Hematopoietic multipotent progenitor cell treated with erythropoietin and hydrocortisone succinate and interleukin-3 and kit ligand, for 4 days (in vitro differentiated cells): ENCODE data around the gene ARID1B.

Experiments used
- DNase-seq: peaks from one replicate; pipeline ENCODE4 v3.0.0-alpha.2; 2015

The ARID1B gene

DNA sequence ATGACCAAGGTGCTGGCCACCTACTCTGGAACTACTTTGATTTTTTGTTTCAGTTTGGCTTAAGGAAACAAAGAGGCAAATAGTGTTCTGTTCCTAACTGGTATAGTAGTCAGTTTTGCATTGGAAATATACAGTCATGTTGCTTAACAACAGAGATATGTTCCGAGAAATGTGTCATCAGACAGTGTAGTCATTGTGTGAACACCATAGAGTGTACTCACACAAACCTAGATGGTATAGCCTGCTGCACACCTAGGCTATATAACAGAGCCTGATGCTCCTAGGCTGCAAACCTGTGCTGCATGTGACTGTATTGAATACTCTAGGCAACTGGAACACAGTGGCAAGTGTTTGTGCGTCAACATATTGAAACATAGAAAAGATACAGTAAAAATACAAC lies 80.4 kb downstream of the ARID1B start:
- no peak for DNase-seq

DNA sequence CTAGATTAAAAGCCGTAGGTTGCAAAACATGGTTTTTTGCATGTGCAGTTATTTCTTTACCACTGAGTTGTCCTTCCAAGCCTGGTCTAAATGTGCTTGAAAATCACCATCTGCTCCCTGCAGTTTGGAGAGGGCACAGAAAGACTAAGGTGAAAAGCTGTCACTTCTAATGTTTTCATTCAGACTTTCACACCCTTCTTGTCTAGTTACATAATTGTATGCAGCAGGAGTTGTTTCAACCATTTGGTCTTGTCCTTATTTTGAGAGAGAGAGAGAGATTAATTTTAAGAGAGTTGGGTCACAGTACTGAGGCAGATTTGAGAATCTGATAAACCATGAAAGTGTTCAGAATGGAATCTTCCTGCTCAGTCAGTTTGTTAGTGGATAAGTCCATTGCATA lies 82.5 kb downstream of the ARID1B start:
- no peak for DNase-seq

DNA sequence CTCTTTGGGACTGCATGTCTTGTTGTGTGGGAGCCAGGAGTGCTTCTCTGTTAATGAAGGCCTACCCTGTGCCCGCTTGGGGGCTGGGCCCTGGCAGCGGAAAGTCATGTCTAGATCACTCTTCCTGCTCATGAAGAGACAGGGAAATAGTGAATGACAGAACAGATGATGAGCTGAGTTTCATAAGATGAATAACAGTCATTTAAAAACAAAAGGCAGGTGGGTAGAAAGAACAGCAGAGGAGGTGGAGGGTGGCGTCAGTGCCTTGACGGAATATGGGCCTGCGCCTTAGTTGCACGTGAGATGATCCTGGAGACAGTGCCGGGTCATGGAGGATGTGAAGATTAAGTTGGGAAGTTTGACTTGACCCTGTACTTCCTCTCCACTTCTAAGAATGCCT lies 85.5 kb downstream of the ARID1B start:
- DNase-seq, result no peak

DNA sequence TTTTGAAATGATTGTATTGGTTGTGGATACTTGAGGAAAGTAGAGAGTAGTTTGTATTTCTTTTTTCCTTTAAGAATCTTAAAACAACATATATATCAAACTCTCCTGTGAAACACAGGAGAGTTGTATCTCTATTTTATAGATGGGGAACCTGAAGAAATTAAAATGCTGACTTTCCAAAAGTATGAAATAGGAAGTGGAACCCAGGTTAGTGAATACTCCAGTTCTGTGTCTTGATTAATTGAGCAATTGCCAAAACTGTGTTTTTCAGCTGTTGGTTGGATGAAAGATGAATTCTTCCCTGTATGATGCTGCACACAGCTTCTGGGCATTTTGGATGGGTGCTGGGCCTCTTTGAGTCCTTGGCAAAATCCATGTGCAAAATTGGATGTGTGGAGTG lies 86.3 kb downstream of the ARID1B start:
- no peak for DNase-seq

DNA sequence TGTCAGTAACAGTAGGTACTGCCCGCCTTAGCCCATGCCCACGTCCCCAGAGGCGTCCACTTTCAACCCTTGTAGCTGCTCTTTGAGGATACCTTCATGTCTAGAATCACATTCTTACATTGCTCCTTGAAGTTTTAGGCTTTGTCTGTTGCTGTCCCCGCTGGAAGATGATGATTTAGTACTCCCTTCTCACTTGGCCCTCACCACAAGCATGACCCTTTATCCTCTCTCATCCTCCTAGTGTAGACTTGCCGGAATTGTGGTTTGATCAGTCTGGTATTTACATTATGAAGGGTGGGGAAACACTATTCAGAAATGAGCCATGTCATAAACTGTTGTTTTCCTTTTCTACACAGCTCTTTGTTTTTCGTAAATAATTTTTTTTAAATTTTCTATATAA lies 87.4 kb downstream of the ARID1B start:
- DNase-seq, result no peak

DNA sequence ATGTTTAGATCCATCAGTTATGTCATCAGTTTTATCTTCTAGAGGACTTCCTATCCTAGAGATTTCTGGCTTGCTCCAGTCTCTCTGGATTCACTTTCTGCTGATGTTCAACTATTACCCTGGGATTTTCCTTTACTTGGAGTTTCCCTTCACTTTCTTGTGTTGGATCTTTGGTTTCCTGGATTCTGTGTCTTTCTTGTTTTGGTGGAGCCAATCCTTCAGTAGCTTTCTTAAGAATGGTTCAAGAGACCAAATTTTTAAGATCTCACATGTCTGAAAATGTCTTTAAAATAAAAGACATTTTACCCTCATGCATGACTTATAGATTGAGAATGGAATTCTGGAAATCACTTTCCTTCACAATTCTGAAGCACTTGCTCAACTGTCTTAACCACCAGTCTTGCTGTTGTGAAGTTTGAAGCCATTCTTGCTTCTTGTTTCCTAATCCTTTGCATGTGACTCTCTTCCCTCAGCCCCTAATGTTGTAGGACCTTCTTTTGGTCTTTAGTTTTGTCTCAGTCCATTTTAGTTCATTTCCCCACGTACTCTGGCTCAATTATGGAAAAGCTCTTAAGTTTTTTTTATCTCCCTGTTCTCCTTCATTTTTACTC lies 87.9 kb downstream of the ARID1B start:
- no peak for DNase-seq

DNA sequence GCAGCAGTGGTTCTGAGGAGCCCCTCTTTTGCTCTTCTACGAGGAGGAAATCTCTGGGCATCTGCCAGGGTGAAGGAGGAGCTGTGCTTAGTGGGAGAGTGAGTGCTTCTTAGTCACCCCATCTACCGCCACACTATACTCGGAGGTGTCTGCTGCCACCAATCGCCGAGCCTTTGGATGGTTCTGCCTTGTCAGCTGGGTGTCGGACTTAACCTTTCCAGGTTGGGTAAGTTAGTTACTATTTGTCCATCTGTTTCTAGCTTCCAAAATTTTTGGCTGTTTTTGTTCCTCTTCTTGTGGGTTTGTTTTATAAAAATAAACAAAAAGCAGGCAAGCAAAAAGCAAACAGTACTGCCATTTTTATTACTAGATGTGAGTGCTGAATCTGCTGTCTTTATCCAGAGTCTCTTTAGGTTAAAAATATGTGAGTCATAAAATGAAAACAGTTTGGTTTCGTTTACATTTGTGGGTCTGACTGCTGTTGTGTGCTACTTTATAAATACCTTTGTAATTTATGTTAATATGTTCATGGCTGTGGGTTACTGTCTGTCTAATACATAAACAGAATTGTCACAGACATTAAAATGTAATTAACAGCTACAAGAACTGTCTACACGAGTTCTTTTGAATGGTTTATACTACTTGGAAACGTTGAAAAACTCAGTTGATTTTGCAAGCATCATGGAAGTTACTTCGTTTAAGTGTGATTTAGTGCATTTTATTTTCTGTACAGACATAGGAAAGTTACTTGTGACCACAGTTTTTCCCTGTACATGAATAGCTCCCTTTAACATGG lies 89.2 kb downstream of the ARID1B start:
- DNase-seq, result peak; percentile 49

DNA sequence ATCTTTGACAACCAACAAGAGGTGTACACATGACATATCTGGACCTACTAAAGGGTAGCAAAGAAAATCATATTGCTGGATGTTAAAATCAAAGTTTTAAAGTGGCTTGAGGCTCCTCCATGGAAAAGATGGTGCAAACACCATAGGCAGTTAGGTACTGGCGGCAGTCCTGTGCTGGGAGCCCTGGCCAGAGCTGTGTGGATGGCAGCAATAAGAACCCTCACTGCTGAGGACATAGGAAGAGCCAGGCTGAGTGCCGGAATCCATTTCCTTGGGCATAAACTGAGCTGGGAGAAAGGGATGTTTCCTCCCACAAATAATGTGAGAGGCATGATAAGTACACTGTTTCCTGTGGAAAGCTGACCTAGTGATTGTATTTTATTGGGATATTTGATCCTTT lies 89.9 kb downstream of the ARID1B start:
- DNase-seq, result no peak

DNA sequence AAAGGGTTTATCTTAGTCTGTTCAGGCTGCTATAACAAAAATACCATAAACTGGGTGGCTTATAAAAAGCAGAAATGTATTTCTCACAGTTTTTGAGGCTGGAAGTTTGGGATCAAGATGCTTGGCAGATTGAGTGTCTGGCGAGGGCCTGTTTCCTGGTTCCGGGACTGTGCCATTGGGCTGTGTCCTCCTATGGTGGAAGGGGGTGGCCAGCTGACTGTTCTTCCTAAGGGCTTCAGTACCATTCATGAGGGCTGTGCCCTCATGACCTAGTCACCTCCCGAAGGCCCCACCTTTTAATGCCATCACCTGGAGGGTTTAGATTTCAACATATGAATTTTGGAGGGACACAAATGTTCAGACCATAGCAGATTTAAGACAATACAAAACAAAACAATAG lies 91.2 kb downstream of the ARID1B start:
- no peak for DNase-seq

DNA sequence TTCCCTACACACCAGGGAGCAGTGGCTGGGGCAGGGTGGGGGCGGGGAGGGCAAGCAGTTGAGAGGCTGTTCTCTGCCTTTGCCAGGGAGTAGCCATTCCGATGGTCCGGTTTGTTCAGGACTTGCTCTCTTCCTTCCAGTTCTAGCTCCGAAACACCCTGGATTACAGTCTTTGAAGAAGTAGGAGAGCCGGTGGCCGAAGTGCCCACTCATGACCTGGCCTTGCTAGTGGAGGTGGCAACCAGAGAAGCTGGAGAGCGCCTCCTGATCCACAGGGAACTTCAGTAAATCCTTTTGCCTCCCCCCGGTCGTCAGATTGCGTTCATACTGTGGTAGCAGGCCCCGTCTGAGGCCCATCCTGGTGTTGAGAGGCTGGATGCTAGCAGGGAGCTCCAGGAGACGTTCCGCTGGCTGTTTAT lies 92.8 kb downstream of the ARID1B start:
- DNase-seq, result no peak

DNA sequence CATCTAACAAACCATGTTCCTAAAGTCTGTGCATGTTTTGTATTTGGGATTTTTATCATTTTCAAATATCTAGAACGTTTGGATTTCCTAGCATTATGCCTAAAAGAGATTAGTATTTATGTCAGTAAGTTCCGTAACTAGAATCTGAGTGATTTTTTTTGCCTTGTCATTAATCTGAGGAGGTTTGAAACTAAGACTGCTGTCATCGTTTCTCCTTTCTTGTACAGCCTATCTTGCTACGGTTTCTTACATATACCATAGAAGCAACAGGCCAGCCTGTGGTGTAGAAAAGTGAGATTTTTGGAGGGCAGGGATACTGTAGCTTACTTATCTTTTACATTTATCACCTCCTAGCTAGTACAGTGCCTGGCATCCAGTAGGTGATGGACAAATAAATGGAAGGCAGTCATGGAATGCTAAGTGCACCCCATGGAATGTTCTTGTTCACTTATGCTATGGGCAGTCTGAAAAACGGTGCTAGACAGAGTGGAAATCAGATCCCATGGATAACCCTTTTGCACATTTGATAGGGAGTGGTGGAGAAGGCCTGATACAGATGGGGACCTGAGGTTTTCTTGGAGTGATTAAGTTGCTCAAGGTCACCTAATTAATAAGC lies 93.9 kb downstream of the ARID1B start:
- DNase-seq, result peak; percentile 66

DNA sequence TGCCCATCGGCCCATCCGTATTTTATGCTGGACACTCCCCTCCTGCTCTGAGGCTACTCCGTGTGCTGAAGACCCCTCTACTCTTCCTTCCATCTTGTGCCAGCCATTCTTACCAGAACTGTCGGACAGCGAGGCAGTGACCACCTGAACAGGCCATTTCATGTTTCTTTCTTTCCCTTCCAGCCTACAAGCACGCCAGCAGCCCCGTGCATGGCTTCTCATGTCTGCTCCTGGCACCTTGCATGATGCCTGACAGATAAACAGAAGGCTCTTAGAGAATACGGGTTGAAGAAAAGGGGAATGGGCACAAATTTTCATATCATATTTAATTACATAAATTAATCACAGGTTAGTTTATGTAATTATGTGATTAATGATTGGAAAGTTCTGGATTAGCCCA lies 95.7 kb downstream of the ARID1B start:
- DNase-seq, result no peak

DNA sequence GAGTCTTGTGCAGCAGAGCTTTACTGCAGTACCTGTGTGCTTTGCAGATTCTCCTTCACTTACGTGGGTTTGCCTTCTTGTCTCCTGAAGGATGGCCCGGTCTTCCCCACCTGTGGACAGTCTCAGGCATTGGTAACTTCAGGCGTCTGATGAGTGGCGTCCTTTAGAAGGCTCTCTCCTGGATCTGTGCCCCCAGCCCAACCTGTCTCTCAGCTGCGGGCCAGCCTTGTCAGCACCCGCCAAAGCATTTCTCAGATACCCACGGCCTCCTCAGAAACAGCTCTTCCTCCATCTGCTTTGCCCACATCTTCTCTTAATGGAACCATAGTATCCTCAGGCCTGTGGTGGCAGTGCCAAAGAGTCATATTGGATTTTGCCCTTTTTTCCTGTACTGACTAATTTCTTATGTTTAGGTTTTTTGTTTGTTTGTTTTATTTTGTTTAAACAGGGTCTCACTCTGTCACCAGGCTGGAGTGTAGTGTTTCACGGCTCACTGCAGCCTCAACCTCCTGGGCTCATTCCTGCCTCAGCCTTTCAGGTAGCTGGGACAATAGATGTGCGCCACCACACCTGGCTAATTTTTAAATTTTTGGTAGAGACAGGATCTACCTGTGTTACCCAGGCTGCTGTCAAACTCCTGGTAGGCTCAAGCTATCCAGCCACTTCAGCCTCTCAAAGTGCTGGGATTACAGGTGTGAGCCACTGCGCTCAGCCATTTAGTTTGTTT lies 96.6 kb downstream of the ARID1B start:
- DNase-seq, result no peak

DNA sequence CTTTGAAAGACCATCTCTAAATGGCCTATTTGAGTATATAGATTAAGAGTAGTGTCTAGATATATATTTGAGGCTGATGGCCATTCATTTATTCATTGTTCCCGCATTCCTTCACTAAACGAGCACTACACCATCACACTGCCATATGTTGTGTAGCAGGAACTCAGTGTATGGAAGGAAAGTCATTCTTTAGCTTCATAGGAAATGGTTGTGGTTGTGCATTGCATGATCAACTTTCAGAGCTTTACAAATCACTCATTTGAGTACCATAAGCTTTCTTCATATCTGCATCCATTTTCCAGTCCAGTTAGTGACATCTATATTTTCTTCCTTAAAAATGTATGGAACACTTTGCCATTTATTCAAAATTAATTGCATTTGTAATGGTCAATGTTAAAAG lies 97.9 kb downstream of the ARID1B start:
- DNase-seq, result no peak

DNA sequence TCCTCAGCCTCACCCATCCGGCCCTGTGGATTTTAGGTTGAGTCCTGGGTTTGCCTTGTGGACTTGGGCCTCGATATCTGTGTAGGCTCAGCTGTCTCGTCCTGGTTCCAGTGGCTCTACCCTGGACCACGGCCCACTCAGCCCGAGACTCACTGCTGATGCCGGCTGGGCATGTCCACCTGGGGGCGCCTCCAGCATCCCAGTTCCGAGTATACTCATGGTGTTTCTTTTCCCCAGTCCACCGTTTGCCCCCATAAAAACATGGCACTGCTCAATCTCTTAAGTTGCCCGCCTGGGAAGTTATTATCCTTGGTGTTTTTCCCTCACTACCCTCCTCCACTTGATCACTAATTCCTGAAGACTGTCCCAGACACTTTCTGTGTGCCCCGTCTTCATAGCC lies 99.1 kb downstream of the ARID1B start:
- no peak for DNase-seq

DNA sequence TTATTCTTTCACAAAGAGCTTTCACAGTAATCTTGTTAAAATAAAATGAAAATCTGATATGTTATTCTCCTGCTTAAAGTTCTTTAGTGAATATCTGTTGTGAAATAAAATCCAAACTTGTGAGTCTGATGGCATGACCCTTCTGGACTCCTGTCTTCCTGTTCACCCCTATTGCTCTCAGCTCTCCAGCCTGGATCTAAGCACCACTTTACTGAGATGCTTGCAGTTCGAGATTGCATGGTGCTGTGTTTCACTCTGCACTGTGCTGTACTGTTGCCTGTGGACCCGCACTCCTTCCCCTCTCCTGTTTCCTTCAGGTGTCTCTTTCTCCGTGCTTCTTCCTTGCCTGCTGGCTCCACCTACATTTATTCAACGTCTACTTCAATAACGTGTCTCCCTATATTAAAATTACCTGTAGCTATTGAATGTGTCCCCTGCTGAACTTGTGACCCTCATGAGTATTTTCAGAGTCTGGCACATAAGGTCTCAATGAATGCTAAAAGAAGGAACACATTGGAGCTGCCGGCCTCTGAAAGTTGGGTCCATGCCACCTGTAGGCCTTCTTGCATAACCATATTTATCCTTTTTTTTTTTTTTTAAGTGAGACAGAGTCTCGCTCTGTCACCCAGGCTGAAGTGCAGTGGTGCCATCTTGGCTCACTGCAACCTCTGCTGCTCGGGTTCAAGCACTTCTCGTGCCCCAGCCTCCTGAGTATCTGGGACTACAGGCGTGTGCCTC lies 100.1 kb downstream of the ARID1B start:
- no peak for DNase-seq

DNA sequence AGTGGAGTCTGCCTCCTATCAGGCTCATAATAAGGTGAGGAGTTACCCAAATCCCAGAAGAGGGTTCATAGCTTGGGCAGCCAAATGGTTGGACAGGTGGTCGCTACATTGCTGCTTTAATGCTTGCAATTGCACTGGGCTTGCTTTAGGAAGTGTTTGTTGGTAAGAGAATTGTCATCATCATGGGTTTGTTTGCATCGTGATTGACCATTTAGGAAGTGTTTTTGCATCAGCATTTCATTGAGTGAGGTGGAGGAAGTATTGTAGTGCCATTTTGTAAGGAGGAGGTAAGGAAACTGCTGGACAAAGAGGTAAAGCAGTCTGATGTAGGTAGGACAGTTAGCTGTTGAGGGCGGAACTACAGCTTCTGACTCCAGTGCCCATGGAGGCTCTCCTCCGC lies 101.5 kb downstream of the ARID1B start:
- no peak for DNase-seq

DNA sequence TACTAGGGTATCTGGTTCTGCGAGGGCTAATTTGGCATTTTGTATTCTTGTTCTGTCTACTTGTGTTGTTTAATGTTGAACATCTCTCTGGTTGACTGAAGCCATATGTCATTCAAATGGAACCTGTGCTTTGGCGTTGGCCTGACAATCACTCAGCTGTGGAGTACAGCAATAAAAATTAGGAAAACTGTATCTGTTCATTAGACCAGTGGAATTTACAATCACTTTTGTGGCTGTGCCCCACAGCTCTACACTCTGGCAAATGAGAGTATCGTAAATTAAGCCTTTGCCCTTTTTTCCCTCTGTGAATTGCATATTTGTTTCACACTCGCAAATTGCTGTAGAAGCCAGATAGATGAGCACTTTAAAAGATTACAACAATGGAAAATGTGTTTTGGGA lies 102.0 kb downstream of the ARID1B start:
- DNase-seq, result no peak

DNA sequence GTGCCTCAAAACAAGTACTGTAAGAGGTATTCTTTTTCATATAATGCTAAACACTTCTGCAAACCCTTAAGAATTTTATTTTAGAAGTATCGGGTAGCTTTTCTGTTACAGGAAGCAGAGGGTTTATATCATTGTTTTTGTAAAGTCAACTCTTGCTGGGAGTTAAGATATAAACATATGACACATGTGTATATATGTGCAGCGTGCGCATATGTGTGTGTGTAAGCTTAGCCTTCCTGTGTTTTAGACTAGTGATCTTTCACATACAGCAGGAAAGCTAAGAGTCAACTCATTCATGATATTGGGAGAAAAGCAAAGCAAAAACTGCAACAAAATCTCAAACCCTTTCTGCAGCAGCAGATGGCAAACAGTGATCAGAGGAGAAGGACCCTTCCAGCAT lies 102.4 kb downstream of the ARID1B start:
- DNase-seq, result no peak

DNA sequence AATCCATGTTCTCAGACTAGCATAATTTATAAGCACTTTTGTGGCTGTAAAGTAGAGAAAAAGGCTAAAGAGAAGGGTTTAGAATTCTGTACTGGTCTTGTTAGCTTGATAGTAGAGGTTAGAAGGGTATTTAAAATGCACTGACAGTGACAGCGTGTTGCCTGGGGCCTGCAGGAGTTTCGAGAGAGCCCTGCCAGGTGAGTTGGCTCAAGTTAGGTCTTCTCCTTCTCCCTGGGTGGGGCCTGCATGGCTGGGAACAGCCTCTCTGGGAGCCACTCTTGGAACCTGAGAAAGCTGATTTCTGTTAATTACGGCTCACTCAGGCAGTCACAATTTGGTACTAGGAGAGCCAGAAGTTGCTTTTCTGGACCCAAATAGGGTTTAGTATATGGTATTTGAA lies 103.7 kb downstream of the ARID1B start:
- no peak for DNase-seq

DNA sequence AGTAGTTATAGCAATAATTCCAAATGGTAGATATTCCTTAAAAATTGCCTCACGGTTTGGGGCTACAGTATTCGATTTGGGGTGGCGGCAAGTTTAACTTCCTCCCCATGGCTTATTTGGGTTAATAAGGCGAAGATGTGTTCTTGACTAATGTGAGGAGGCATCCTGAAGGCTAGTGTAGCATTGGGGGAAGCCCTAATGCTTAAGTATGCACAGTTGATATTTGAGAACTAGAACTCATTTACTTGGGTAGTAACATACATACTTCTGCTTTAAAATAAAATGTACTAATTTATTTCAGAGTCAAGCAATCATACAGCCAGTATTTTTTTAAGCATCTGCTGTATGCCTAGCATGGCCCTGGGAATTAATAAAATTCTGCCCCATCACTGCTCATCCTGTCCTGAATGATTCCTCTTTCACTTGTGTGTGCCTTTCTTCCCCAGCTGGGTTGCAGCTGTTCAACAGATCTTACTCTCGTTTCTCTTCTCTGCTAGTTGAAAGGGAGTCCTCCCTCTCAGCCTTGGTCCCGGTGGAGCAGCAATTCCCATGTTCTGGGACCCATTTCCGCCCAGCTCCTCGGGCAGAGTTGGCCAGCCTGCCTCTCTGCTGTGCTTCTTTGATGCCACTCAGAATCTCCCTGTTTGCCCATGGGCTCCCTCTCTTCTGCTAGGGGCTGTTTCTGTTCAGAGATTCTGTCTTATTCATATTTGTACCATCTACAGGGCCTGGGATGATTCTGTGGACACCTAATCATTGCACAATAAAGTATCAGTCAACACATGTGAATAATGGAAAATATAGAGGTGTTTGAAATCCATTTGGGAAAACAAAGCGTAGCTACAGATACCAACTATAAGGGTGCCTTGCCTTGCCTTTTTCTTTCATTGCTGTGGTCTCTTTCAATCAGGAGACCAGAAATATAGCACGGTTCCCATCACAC lies 104.8 kb downstream of the ARID1B start:
- DNase-seq, result no peak
